Keratinocyte (primary cell): Measurements from ENCODE around the gene ECE2. TPM values are rescaled to one million over a fixed set of nuclear protein-coding genes. Genes with fewer than 3 reads are reported as not detected.
A peak's percentile ranks its signal among the peaks of the same experiment; 100 is the strongest.

ENCODE experiments used
- DNase-seq: peaks from one replicate; pipeline ENCODE4 v3.0.0-alpha.2; 2011; ENCODE audit warnings: low read depth, missing footprints, low spot score
- FAIRE-seq: peaks from 2 replicates; lab custom pipeline; 2011; peaks lifted over from hg19 to GRCh38; lab: Jason Lieb, UNC
- H2AFZ ChIP-seq: 2 replicates; pipeline ENCODE4 v1.6.0; 2012; ENCODE audit warnings: low read length, control low read depth, inconsistent platforms; ENCODE audit not compliant: control insufficient read depth
- H3K27ac ChIP-seq: 2 replicates; pipeline ENCODE4 v1.5.1; 2011; ENCODE audit warnings: low read length; ENCODE audit not compliant: control insufficient read depth, insufficient read depth
- H3K27me3 ChIP-seq: 3 replicates; pipeline ENCODE4 v1.6.0; 2011; ENCODE audit warnings: low read length; ENCODE audit not compliant: control insufficient read depth, insufficient read depth; ENCODE audit errors: extremely low read depth
- H3K36me3 ChIP-seq, 2 experiments: 2 replicates in 1 of 2; 3 replicates in 1 of 2; pipeline ENCODE4 v1.5.1; 2011; ENCODE audit warnings: low read length in 2 of 2, mild to moderate bottlenecking in 1 of 2; ENCODE audit not compliant: control insufficient read depth in 2 of 2, insufficient read depth in 2 of 2; ENCODE audit errors: extremely low read depth in 1 of 2
- H3K4me1 ChIP-seq: 3 replicates; pipeline ENCODE4 v1.5.1; 2011; ENCODE audit warnings: low read length; ENCODE audit not compliant: control insufficient read depth, insufficient read depth; ENCODE audit errors: extremely low read depth
- H3K4me2 ChIP-seq: 3 replicates; pipeline ENCODE4 v1.6.0; 2011; ENCODE audit warnings: low read depth, low read length; ENCODE audit not compliant: control insufficient read depth, insufficient read depth; ENCODE audit errors: extremely low read depth
- H3K4me3 ChIP-seq, 3 experiments: fragments of 200-600 bp in 1 of 3; sonication (generic) in 1 of 3; 2 replicates in 2 of 3; 3 replicates in 1 of 3; pipeline ENCODE4 v1.5.1; 2011 to 2016; ENCODE audit warnings: low read length in 3 of 3, mild to moderate bottlenecking in 3 of 3, control low read depth in 2 of 3, inconsistent platforms in 1 of 3, low read depth in 1 of 3, mixed read lengths in 1 of 3, mixed run types in 1 of 3, moderate library complexity in 1 of 3; ENCODE audit not compliant: control insufficient read depth in 2 of 3, insufficient read depth in 2 of 3; ENCODE audit errors: extremely low read depth in 1 of 3
- H3K79me2 ChIP-seq: 2 replicates; pipeline ENCODE4 v1.6.0; 2012; ENCODE audit warnings: low read length; ENCODE audit not compliant: control insufficient read depth, insufficient read depth
- H3K9ac ChIP-seq: 3 replicates; pipeline ENCODE4 v1.6.0; 2011; ENCODE audit warnings: low read length; ENCODE audit not compliant: control insufficient read depth, insufficient read depth; ENCODE audit errors: extremely low read depth
- H3K9me1 ChIP-seq: 3 replicates; pipeline ENCODE4 v1.6.0; 2011; ENCODE audit warnings: low read length; ENCODE audit not compliant: control insufficient read depth, insufficient read depth; ENCODE audit errors: extremely low read depth
- H3K9me3 ChIP-seq: 2 replicates; pipeline ENCODE4 v1.5.1; 2012; ENCODE audit warnings: low read depth, low read length; ENCODE audit not compliant: control insufficient read depth
- H4K20me1 ChIP-seq: 3 replicates; pipeline ENCODE4 v1.6.0; 2011; ENCODE audit warnings: low read length; ENCODE audit not compliant: control insufficient read depth, insufficient read depth; ENCODE audit errors: extremely low read depth
- CTCF ChIP-seq, 3 experiments: IDR thresholded peaks in 1 of 3; conservative IDR thresholded peaks in 1 of 3; optimal IDR thresholded peaks in 1 of 3; 2 replicates in 2 of 3; 3 replicates in 1 of 3; pipeline versions ENCODE3 to v1.5.1; 2011; ENCODE audit warnings: low read length in 3 of 3, mild to moderate bottlenecking in 3 of 3, moderate library complexity in 2 of 3, control low read depth in 1 of 3, inconsistent platforms in 1 of 3; ENCODE audit not compliant: insufficient read depth in 2 of 3; ENCODE audit errors: extremely low read depth in 1 of 3
- EZH2 ChIP-seq: IDR thresholded peaks from one replicate; pipeline ENCODE4 v1.6.1; 2012; ENCODE audit warnings: inconsistent platforms, mild to moderate bottlenecking, low read length, moderate library complexity
- dilution Hi-C: fragments of 300-500 bp; cut with MboI; formaldehyde crosslinking; loops from one replicate; pipeline ENCODE4 v1.7.0; 2020; ENCODE audit warnings: low sequenced_read_pairs; ENCODE audit not compliant: extremely low pct_ligation_motif_present
- polyA plus RNA-seq, 5 experiments: library from polyadenylated mRNA; depleted of rRNA in 3 of 5; stranded (reverse) in 3 of 5; stranded (forward) in 1 of 5; unstranded in 1 of 5; fragments of >200 nt; gene quantifications; 1 replicate in 1 of 5; 2 replicates in 3 of 5; 3 replicates in 1 of 5; pipeline versions ENCODE4 v1.2.1 to v1.2.3, GENCODE V29; 2011 to 2012; ENCODE audit warnings: missing spikeins in 2 of 5, low read depth in 1 of 5, low replicate concordance in 1 of 5

ECE2 gene
- polyA plus RNA-seq, 1 donor (not counting 4 experiments of a cell fraction or from before 2014, with no cell fraction given), result not detected

GRCh38 chr3:184336547-184337398, 61.0 kb downstream of the ECE2 start:
- Histone ChIP-seq H3K9ac (peak overlapping the region; percentile 88), H3K9me1 (peaks cover 6% of the 10 kb centered on the region), H3K9me3 (no peaks in the 10 kb centered on the region), H3K4me1 (peaks cover 89% of the 10 kb centered on the region), H3K79me2 (peaks cover 28% of the 10 kb centered on the region), H4K20me1 (peaks cover 15% of the 10 kb centered on the region), H2AFZ (no peak overlapping the region), H3K27me3 (no peaks in the 10 kb centered on the region), H3K4me2 (peak overlapping the region; percentile 90), H3K27ac (peak overlapping the region; percentile 85), H3K4me3 (peak overlapping the region; percentile 52 to 78 (median 72)), H3K36me3 (peaks cover 23 to 39% of the 10 kb centered on the region in 2 experiments)
- DNase-seq, result no peak
- peak; percentile 60 for FAIRE-seq
- dilution Hi-C loops, result no loop called here
- TF ChIP-seq EZH2, result no peak

- H3K9me3 ChIP-seq, result no peaks in the 10 kb centered on the region
- peaks cover 13% of the 10 kb centered on the region for H4K20me1 ChIP-seq
- H3K27me3 ChIP-seq, result no peaks in the 10 kb centered on the region
- H3K9me1 ChIP-seq, result peaks cover 4% of the 10 kb centered on the region
- H3K4me3 ChIP-seq, result peak within 1 kb of the TSS; percentile 52 to 78 (median 72)
- H3K4me1 ChIP-seq, result peaks cover 88% of the 10 kb centered on the region
- peak within 1 kb of the TSS; percentile 88 for H3K9ac ChIP-seq
- peak within 1 kb of the TSS; percentile 90 for H3K4me2 ChIP-seq
- H3K36me3 ChIP-seq, result peaks cover 19 to 35% of the 10 kb centered on the region in 2 experiments
- H2AFZ ChIP-seq, result no peak within 1 kb of the TSS
- H3K79me2 ChIP-seq, result peaks cover 28% of the 10 kb centered on the region
- peak within 1 kb of the TSS; percentile 85 for H3K27ac ChIP-seq
- TF ChIP-seq EZH2, result no peak
- dilution Hi-C loops, result no loop called here
- no peak for FAIRE-seq
- no peak for DNase-seq
Measured at GRCh38 chr3:184337399-184337714, 61.5 kb downstream of the ECE2 start, which contains the start of gene FAM131A. Gene FAM131A, plus strand, starts transcription at chr3:184337600. Its CDS starts 31 bp downstream, at chr3:184337631.

- DNase-seq (no peak), FAIRE-seq (no peak)
- peaks cover 13% of the 10 kb centered on the region for H4K20me1 ChIP-seq
- TF ChIP-seq EZH2, result no peak
- no peak for TF ChIP-seq CTCF (optimal IDR thresholded peaks at IDR 0.05 in 1 of 3, IDR thresholded peaks at IDR 0.05 in 1 of 3, conservative IDR thresholded peaks at IDR 0.05 in 1 of 3; ENCODE audit: extremely low read depth in 1 of 3, insufficient read depth in 2 of 3, low read length in 3 of 3)
- peak overlapping the region; percentile 66 for H3K9ac ChIP-seq
- H3K79me2 ChIP-seq, result peaks cover 26% of the 10 kb centered on the region
- no peak overlapping the region for H3K27ac ChIP-seq
- H3K4me1 ChIP-seq, result peaks cover 82% of the 10 kb centered on the region
- H3K36me3 ChIP-seq, result peaks cover 21 to 35% of the 10 kb centered on the region in 2 experiments
- no peak overlapping the region for H2AFZ ChIP-seq
- H3K27me3 ChIP-seq, result no peaks in the 10 kb centered on the region
- dilution Hi-C loops, result no loop called here
- peaks cover 4% of the 10 kb centered on the region for H3K9me1 ChIP-seq
- H3K9me3 ChIP-seq, result no peaks in the 10 kb centered on the region
- peak overlapping the region; percentile 90 for H3K4me2 ChIP-seq
- H3K4me3 ChIP-seq, result peak overlapping the region in 1 of 3 experiments; percentile 4
Measured at GRCh38 chr3:184337981-184338380, 62.2 kb downstream of the ECE2 start.
